Upper lobe of left lung (tissue), 6 donors: ENCODE measurements around the gene HSPG2. TPM values are rescaled to one million over a fixed set of nuclear protein-coding genes. Genes with fewer than 3 reads are reported as not detected.

ENCODE experiments used
- ATAC-seq, 2 donors: fragments of 200-7000 bp; cut with Tn5 transposase; one replicate each; pipeline ENCODE4 v1.9.1; 2022; ENCODE audit warnings: mild to moderate bottlenecking in 2 of 2, moderate library complexity in 2 of 2; ENCODE audit not compliant: low FRiP score in 2 of 2
- DNase-seq, 2 donors: peaks; one replicate each; pipeline ENCODE4 v3.0.0-alpha.2; 2019 to 2020
- H3K27ac ChIP-seq, 4 donors: fragments of 200-600 bp; sonication (generic); one replicate each; pipeline ENCODE4 v1.5.1; 2016 to 2019
- H3K27me3 ChIP-seq, 4 donors: fragments of 200-600 bp; sonication (generic); one replicate each; pipeline ENCODE4 v1.5.1; 2017 to 2019
- H3K36me3 ChIP-seq, 4 donors: fragments of 200-600 bp; sonication (generic); one replicate each; pipeline ENCODE4 v1.5.1; 2016 to 2019
- H3K4me1 ChIP-seq, 4 donors: fragments of 200-600 bp; sonication (generic); one replicate each; pipeline ENCODE4 v1.5.1; 2018 to 2019
- H3K4me3 ChIP-seq, 4 donors: fragments of 200-600 bp; sonication (generic); one replicate each; pipeline ENCODE4 v1.5.1; 2017 to 2019; ENCODE audit warnings: mild to moderate bottlenecking in 2 of 4, moderate library complexity in 1 of 4
- H3K9me3 ChIP-seq, 4 donors: fragments of 200-600 bp; sonication (generic); one replicate each; pipeline ENCODE4 v1.5.1; 2018 to 2019
- EP300 ChIP-seq, 4 donors: sonication (generic); formaldehyde crosslinking; IDR thresholded peaks; one replicate each; pipeline ENCODE4 v1.5.1; 2017; ENCODE audit warnings: antibody characterized with exemption in 4 of 4, control low read depth in 2 of 4
- POLR2A ChIP-seq, 4 donors: fragments of 450-650 bp; IDR thresholded peaks; one replicate each; pipeline ENCODE4 v1.5.1; 2016 to 2017; ENCODE audit warnings: antibody characterized with exemption in 4 of 4, mild to moderate bottlenecking in 2 of 4
- POLR2AphosphoS5 ChIP-seq, 2 donors: sonication (generic); formaldehyde crosslinking; IDR thresholded peaks; one replicate each; pipeline ENCODE4 v1.5.1; 2017; ENCODE audit warnings: antibody characterized with exemption in 2 of 2
- WGBS, 2 donors: methylation state at CpG; one replicate each; pipeline ENCODE4 v1.1.5; 2017 to 2018; 5-methylcytosine and 5-hydroxymethylcytosine counted together
- total RNA-seq, 6 donors: library from RNA; depleted of rRNA in 4 of 6; stranded (reverse); fragments of >200 nt in 4 of 6; gene quantifications; one replicate each; pipeline versions ENCODE4 v1.1.0 to v1.2.1, GENCODE V29; 2016 to 2021
- TF ChIP-seq, protein P1 (sequence below), 6 experiments: fragments of 450-650 bp in 4 of 6; fragments of 200-600 bp in 2 of 6; sonication (generic) in 2 of 6; IDR thresholded peaks; one replicate each; pipeline ENCODE4 v1.5.1; 2016 to 2019; ENCODE audit warnings: antibody characterized with exemption in 6 of 6
- donor health status: DM: no; HTN: no; CAD: no; lungs with moderate emphysema.
- donor health status: DM: no; HTN: yes; CAD: no; lungs with severe emphysema.

The HSPG2 gene
- total RNA-seq, 6 donors from 2014 or later, result 104 to 433 (median 227) TPM

DNA sequence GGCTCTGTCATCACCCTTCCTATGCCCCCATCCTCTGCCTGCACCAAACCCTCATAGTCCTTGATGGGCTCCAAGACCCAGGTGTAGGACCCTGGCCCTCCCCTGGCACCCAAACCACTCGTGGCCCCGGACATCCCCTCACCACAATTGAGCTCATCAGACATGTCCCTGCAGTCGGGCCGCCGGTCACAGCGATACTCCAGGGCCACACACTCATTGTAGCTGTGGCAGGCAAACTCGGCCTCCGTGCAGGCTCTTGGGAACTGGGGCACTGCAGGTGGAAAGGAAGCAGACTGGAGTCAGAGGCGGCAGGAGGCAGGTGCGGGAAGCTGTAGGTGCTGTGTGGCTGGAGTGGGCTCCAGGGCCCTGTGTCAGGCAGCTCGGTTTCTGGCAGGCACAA, 49.3 kb downstream of the HSPG2 start:
- no peak for ATAC-seq
- no peak overlapping the region for H3K27ac ChIP-seq
- WGBS, 2 donors, result 92 to 95% methylated on average over 9 to 11 of the region's 11 CpGs
- no peaks in the 10 kb centered on the region for H3K9me3 ChIP-seq
- H3K4me3 ChIP-seq, result no peak overlapping the region
- H3K27me3 ChIP-seq, result no peaks in the 10 kb centered on the region
- peak in 1 of 2 donors; percentile 76 for DNase-seq
- no peaks in the 10 kb centered on the region for H3K4me1 ChIP-seq
- peaks cover 8 to 82% (median 46%) of the 10 kb centered on the region in 4 donors for H3K36me3 ChIP-seq
- TF ChIP-seq POLR2A (IDR thresholded peaks at IDR 0.05) (no peak), EP300 (IDR thresholded peaks at IDR 0.05) (no peak), POLR2AphosphoS5 (IDR thresholded peaks at IDR 0.05) (no peak)
- TF ChIP-seq, protein P1, sequence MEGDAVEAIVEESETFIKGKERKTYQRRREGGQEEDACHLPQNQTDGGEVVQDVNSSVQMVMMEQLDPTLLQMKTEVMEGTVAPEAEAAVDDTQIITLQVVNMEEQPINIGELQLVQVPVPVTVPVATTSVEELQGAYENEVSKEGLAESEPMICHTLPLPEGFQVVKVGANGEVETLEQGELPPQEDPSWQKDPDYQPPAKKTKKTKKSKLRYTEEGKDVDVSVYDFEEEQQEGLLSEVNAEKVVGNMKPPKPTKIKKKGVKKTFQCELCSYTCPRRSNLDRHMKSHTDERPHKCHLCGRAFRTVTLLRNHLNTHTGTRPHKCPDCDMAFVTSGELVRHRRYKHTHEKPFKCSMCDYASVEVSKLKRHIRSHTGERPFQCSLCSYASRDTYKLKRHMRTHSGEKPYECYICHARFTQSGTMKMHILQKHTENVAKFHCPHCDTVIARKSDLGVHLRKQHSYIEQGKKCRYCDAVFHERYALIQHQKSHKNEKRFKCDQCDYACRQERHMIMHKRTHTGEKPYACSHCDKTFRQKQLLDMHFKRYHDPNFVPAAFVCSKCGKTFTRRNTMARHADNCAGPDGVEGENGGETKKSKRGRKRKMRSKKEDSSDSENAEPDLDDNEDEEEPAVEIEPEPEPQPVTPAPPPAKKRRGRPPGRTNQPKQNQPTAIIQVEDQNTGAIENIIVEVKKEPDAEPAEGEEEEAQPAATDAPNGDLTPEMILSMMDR (IDR thresholded peaks at IDR 0.05), result no peak

DNA sequence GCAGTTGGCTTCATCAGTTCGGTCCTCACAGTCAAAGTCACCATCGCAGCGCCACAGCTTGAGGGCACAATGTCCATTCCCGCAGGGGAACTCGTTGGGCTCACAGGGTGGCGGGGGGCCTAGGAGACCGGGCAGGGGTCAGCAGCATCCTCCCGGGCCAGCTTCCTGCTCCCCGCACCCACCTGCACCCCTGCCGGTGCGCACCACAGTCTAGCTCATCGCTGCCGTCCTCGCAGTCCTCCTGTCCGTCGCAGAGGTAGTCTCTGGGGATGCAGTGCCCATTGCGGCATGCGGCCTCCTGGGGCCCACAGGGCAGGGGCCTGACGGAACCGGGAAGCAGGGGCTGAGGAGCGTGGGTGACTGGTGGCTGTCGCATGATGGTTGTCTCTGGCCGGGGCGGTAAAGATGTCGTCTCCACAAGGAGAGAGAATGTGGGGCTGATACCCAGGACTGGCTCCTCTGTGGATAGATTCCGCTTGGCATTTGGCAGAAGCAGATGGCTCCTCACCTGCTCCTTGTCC, 49.8 kb downstream of the HSPG2 start:
- no peaks in the 10 kb centered on the region for H3K9me3 ChIP-seq
- no peaks in the 10 kb centered on the region for H3K4me1 ChIP-seq
- H3K36me3 ChIP-seq, result peaks cover 8 to 82% (median 46%) of the 10 kb centered on the region in 4 donors
- H3K4me3 ChIP-seq, result no peak overlapping the region
- H3K27ac ChIP-seq, result no peak overlapping the region
- DNase-seq (no peak), ATAC-seq (no peak)
- whole genome bisulfite sequencing, 2 donors, result 90 to 92% methylated on average over 22 to 26 of the region's 26 CpGs
- no peaks in the 10 kb centered on the region for H3K27me3 ChIP-seq
- TF ChIP-seq EP300 (IDR thresholded peaks at IDR 0.05) (no peak), POLR2AphosphoS5 (IDR thresholded peaks at IDR 0.05) (no peak), POLR2A (IDR thresholded peaks at IDR 0.05) (no peak)
- TF ChIP-seq, protein P1 (IDR thresholded peaks at IDR 0.05), result no peak

DNA sequence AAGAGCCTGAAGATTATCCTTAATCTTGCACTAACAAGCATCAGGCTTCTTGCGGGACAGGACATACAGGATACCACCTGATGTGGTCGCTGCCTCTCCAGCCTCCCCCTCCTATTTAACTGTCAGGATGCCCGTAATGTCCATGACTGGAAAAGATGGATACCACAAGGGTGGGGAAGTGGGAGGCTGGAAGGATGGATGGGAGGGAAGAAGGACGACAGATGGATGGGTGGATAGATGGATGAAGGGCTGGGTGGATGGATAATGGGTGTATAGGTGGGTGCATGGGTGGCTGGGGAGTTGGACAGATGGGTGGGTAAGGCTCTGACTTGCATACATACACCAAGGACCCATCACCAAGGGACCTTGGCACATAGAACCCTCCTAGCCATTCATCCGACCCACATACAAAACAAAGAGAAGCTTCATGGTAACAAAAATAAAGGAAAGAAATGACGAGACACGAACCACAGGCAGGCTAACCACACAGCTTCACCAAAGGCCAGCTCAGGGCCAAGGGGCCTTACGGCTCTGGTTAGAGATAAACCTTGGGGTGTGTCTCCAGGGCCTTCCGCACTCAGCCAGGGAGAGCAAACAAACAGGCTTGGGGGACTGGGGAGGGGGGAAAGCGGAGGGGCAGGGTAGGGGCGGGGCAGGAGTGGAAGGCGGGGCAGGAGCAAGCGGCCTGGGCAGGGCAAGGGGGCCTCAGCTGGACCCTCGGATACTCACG, 50.5 kb downstream of the HSPG2 start:
- no peak overlapping the region for H3K27ac ChIP-seq
- ATAC-seq (no peak), DNase-seq (no peak)
- H3K4me3 ChIP-seq, result no peak overlapping the region
- TF ChIP-seq EP300 (IDR thresholded peaks at IDR 0.05) (no peak), POLR2AphosphoS5 (IDR thresholded peaks at IDR 0.05) (no peak)
- TF ChIP-seq, protein P1 (IDR thresholded peaks at IDR 0.05), result no peak
- H3K4me1 ChIP-seq, result no peaks in the 10 kb centered on the region
- H3K9me3 ChIP-seq, result no peaks in the 10 kb centered on the region
- WGBS, 2 donors, result 74 to 85% methylated on average over 15 of the region's 15 CpGs
- H3K27me3 ChIP-seq, result no peaks in the 10 kb centered on the region
- peaks cover 8 to 79% (median 46%) of the 10 kb centered on the region in 4 donors for H3K36me3 ChIP-seq

DNA sequence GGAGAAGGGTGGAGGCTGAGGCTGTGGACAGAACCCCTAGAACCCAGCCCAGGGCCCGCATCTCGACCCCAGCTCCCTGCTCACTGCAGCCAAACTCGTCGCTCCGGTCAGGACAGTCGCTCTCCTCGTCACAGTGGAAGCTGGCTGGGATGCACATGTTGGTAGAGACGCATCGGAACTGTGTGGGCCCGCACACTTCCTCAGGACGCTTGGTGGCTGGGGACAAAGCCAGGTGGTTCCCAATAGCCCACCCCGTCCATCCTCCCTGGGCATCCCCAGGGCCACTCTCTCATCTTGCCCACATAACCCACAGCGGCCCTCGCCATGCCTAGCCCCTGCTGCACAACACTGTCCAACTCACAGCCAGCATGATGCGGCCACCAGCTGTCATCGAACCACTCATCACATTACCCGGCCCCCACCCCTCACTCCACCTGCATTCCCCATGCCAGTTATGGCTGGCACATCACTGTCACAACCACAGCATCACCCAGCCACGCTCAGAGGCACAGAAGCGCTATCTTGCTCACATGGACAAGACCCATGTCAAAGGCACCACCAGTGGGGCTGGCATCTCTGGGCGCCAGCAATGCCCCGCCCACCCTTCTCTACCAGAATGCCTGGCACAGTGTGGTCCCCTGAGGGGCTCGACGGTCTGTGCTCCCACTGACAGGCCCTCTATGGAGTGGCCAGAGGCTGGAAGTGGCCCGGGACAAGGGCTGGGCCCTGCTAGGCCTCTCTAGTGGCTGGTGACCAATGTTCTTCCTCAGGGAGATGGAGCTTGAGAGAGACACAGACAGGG, 51.7 kb downstream of the HSPG2 start:
- H3K9me3 ChIP-seq, result no peaks in the 10 kb centered on the region
- DNase-seq (no peak), ATAC-seq (no peak)
- peaks cover 12 to 84% (median 49%) of the 10 kb centered on the region in 4 donors for H3K36me3 ChIP-seq
- no peak overlapping the region for H3K27ac ChIP-seq
- WGBS, 2 donors, result 88 to 93% methylated on average over 16 to 23 of the region's 24 CpGs
- H3K27me3 ChIP-seq, result no peaks in the 10 kb centered on the region
- H3K4me3 ChIP-seq, result no peak overlapping the region
- no peaks in the 10 kb centered on the region for H3K4me1 ChIP-seq
- TF ChIP-seq POLR2AphosphoS5 (IDR thresholded peaks at IDR 0.05), result no peak
- no peak for TF ChIP-seq POLR2A (IDR thresholded peaks at IDR 0.05)
- TF ChIP-seq, protein P1 (IDR thresholded peaks at IDR 0.05), result no peak
- no peak for TF ChIP-seq EP300 (IDR thresholded peaks at IDR 0.05)
